Purkinje cell (primary cell): ENCODE data around the gene JAK1. TPM values are rescaled to one million over a fixed set of nuclear protein-coding genes. Genes with fewer than 3 reads are reported as not detected.

Experiments used
- polyA plus RNA-seq: library from polyadenylated mRNA; unstranded; fragments of >200 nt; fragmentation: Nextera tagmentation; gene quantifications from 2 replicates; pipeline ENCODE4 v1.2.1, GENCODE V29; 2014

Gene JAK1
- polyA plus RNA-seq, result 83.6 and 89.0 TPM in 2 replicates

DNA sequence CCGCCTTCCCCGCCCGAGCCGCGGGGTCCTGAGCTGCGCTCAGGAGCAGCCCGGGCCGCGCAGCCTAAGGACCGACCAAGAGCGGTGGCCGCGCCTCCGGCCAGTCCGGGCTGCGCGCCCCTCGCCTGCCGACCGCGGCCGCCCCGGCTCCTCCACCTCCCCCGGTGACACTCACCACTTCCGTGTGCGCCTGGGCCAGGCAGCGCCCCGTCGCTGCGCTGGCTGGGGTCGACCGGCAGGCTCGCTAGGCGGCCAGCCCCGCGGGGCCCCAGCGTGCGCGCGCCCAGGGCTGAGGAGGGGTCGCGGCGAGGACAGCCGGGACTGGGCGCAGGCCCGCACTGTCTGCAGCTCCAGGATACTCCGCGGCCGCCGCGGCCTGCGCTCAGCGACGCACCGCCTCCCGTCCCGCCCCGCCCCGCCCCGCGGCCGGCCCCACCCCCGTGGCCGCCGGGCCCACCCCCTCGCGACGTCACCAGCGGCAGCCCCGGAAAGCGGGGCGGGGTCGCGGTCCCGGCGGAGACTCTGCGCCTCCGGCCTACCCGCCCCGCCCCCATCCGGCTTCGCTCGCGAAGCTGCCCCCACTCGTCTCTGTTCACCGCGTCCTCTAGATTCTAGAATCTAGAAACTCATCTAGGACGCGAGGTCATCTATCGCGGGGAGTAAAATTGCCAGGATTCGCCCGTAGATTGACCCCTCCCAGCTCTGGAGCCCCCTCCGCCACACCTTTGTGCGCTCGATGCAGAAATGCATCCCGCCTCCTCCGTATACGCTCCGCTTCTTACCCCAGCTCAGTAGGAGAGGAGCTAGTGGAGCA lies at the start of gene JAK1:
JAK1 (minus strand) TSS at position 392 of the 814 bp plus-strand sequence. CDS start 80,285 bp downstream, outside the sequence.

Other genes starting within 250 kb of the JAK1 start
- 4.9 and 11.6 TPM in 2 replicates for gene RAVER2, start 221.5 kb downstream of the JAK1 start, polyA plus RNA-seq
- 1.8 and 8.2 TPM in 2 replicates for gene AK4, start 181.7 kb upstream of the JAK1 start, polyA plus RNA-seq